GM19455 (cell line): ENCODE results near the gene GOLGA6A.
"Not testable (repeated sequence)": the region's sequence is repeated elsewhere in the genome, so short reads cannot be mapped to it uniquely, and the experiment has no call there.

Experiments used
- ATAC-seq: cut with Tn5 transposase; IDR thresholded peaks from one replicate; pipeline ENCODE4 v1.9.1; 2021; ENCODE audit not compliant: unreplicated experiment

GOLGA6A gene

GRCh38 chr15:74108111-74108510 is 25.8 kb upstream of the GOLGA6A start:
- no peak for ATAC-seq

- ATAC-seq: peak; percentile 88
Observed at GRCh38 chr15:74099963-74100733, 17.8 kb upstream of the GOLGA6A start.

- ATAC-seq: not testable (repeated sequence)
Observed at GRCh38 chr15:74096753-74097474, 14.6 kb upstream of the GOLGA6A start.

- not testable (repeated sequence) for ATAC-seq
Observed at GRCh38 chr15:74095610-74096009, 13.3 kb upstream of the GOLGA6A start.

- ATAC-seq: not testable (repeated sequence)
Observed at GRCh38 chr15:74094567-74094966, 12.2 kb upstream of the GOLGA6A start.

GRCh38 chr15:74075781-74076180 is 6.6 kb downstream of the GOLGA6A start:
- not testable (repeated sequence) for ATAC-seq

GRCh38 chr15:74072614-74073337 is 9.6 kb downstream of the GOLGA6A start:
- not testable (repeated sequence) for ATAC-seq

- ATAC-seq: not testable (repeated sequence)
Observed at GRCh38 chr15:74072132-74072531, 10.2 kb downstream of the GOLGA6A start.

- not testable (repeated sequence) for ATAC-seq
Observed at GRCh38 chr15:74071645-74072044, 10.7 kb downstream of the GOLGA6A start.

GRCh38 chr15:74065684-74066411 is 16.5 kb downstream of the GOLGA6A start:
- peak; percentile 61 for ATAC-seq

GRCh38 chr15:74064822-74065221 is 17.5 kb downstream of the GOLGA6A start:
- not testable (repeated sequence) for ATAC-seq

GRCh38 chr15:74064183-74064582 is 18.2 kb downstream of the GOLGA6A start:
- not testable (repeated sequence) for ATAC-seq

GRCh38 chr15:74063425-74064146 is 18.8 kb downstream of the GOLGA6A start:
- not testable (repeated sequence) for ATAC-seq

- no peak for ATAC-seq
Observed at GRCh38 chr15:74062671-74063070, 19.7 kb downstream of the GOLGA6A start.

GRCh38 chr15:74062236-74062635 is 20.1 kb downstream of the GOLGA6A start:
- ATAC-seq: no peak

GRCh38 chr15:74060251-74060650 is 22.1 kb downstream of the GOLGA6A start:
- ATAC-seq: no peak

- not testable (repeated sequence) for ATAC-seq
Observed at GRCh38 chr15:74059050-74059833, 23.1 kb downstream of the GOLGA6A start.

- ATAC-seq: not testable (repeated sequence)
Observed at GRCh38 chr15:74056330-74056729, 26.0 kb downstream of the GOLGA6A start.

GRCh38 chr15:74055804-74056203 is 26.5 kb downstream of the GOLGA6A start:
- ATAC-seq: no peak
